ENCODE measurements around the gene GOLPH3. TPM values are rescaled to one million over a fixed set of nuclear protein-coding genes. Genes with fewer than 3 reads are reported as not detected.
A peak's percentile ranks its signal among the peaks of the same experiment; 100 is the strongest.

The GOLPH3 gene
- total and polyA plus RNA-seq, 11 donors = 20.3 to 73.4 (median 44.0) TPM

DNA sequence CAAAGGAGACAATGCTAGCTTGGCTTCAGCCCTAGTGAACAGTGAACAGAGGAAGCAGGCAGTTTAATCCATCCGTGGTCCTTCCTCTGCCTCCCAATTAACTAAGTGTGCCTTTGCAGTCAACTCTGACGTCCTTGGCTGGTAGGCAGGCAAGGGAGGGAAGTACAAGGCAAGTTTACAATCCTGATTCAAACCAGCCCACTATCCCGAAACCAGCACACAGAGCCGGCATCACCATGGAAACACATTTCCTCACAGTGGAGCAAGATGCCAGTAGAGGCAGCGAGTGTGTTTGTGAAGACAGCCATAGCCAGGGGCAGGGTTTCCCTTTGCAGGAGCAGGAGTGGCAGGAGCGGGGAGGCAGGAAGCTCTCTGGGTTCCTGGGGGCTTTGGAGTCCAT, 73.9 kb downstream of the GOLPH3 start:
- TF ChIP-seq POLR2A (IDR thresholded peaks at IDR 0.05) (no peak), CTCF (IDR thresholded peaks at IDR 0.05) (no peak)
- Histone ChIP-seq H3K36me3 (peaks cover 0 to 91% (median 63%) of the 10 kb centered on the region in 9 donors), H3K9me3 (no peaks in the 10 kb centered on the region), H3K4me3 (no peak overlapping the region), H3K4me1 (peaks cover 3 to 40% (median 23%) of the 10 kb centered on the region in 12 donors), H3K27me3 (no peaks in the 10 kb centered on the region), H3K27ac (peak overlapping the region in 11 of 12 donors; percentile 48 to 80 (median 63))
- intact Hi-C loops (cut with DNase I) = loop anchor here in 2 of 10 donors (5.0 kb wide), 1 partner anchor 72 kb away; the partner anchor contains the start of gene GOLPH3 (in 2 of the 2)
- WGBS, 4 donors = 60 to 68% (median 62%) methylated on average over 6 of the region's 6 CpGs
- DNase-seq (no peak), ATAC-seq (peak in 1 of 4 donors; percentile 31)

DNA sequence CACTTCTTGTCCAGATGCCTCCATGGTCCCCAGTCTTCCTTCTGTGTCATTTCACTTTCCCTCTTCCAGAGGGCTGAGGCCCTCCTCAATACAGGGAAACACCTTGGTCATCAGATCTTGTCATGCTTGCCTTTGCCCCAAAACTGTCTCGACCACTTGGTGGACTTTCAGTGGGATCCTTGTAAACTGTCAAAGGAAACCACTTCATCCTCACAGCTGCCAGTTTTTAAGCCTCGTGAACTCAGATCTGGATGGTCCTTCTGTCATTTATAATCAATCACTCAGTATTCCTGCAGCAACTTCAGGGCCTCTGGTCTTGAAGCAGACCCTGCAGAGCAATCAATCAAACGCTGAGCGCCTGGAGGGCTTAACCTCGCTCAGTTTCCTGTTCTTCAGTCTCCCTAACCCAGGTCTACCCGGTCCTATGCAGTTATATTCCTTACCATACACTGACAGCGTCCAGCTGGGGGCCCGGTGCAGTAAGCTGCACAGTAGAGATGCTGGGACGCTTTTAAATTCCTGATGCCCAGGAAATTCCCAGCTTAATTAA, 74.6 kb downstream of the GOLPH3 start:
- H3K4me3 ChIP-seq = no peak overlapping the region
- DNase-seq (no peak), ATAC-seq (no peak)
- WGBS, 4 donors = 68 to 76% (median 73%) methylated on average over 9 of the region's 9 CpGs
- peaks cover 3 to 45% (median 27%) of the 10 kb centered on the region in 12 donors for H3K4me1 ChIP-seq
- H3K27ac ChIP-seq = peak overlapping the region in 11 of 12 donors; percentile 48 to 80 (median 63)
- intact Hi-C loops (cut with DNase I) = loop anchor here in 4 of 10 donors (5.0 to 10.0 kb wide), 2 partner anchors 73 to 515 kb away; partner anchors contain the start of gene GOLPH3 (in 3 of the 4)
- H3K36me3 ChIP-seq = peaks cover 0 to 85% (median 57%) of the 10 kb centered on the region in 9 donors
- H3K9me3 ChIP-seq = no peaks in the 10 kb centered on the region
- no peak for TF ChIP-seq POLR2A (IDR thresholded peaks at IDR 0.05)
- TF ChIP-seq CTCF (IDR thresholded peaks at IDR 0.05) = no peak
- no peaks in the 10 kb centered on the region for H3K27me3 ChIP-seq

- H3K4me3 ChIP-seq = peak overlapping the region in 1 of 12 donors; percentile 8
- intact Hi-C loops (cut with DNase I) = loop anchor here in 2 of 10 donors (5.0 to 10.0 kb wide), 2 partner anchors 73 to 514 kb away; partner anchors contain the start of gene GOLPH3 (in 1 of the 2)
- H3K27me3 ChIP-seq = no peaks in the 10 kb centered on the region
- no peak for DNase-seq
- H3K27ac ChIP-seq = peak overlapping the region in 11 of 12 donors; percentile 48 to 80 (median 63)
- 20 to 40% (median 30%) methylated on average over 11 of the region's 11 CpGs for WGBS, 4 donors
- no peaks in the 10 kb centered on the region for H3K9me3 ChIP-seq
- TF ChIP-seq CTCF (IDR thresholded peaks at IDR 0.05) (no peak), POLR2A (IDR thresholded peaks at IDR 0.05) (no peak)
- H3K36me3 ChIP-seq = peaks cover 0 to 85% (median 50%) of the 10 kb centered on the region in 9 donors
- H3K4me1 ChIP-seq = peaks cover 3 to 45% (median 27%) of the 10 kb centered on the region in 12 donors
- peak in 3 of 4 donors; percentile 27 to 35 (median 28) for ATAC-seq
These were observed 75.2 kb downstream of the GOLPH3 start for GRCh38 chr5:32098890-32099310.

- ATAC-seq (peak in 3 of 4 donors; percentile 24 to 46 (median 33)), DNase-seq (peak in 2 of 5 donors; percentile 41 to 48)
- peaks cover 3 to 47% (median 27%) of the 10 kb centered on the region in 12 donors for H3K4me1 ChIP-seq
- H3K9me3 ChIP-seq = no peaks in the 10 kb centered on the region
- no peaks in the 10 kb centered on the region for H3K27me3 ChIP-seq
- H3K36me3 ChIP-seq = peaks cover 0 to 85% (median 44%) of the 10 kb centered on the region in 9 donors
- intact Hi-C loops (cut with DNase I) = loop anchor here in 2 of 10 donors (5.0 to 10.0 kb wide), 2 partner anchors 74 to 513 kb away; partner anchors contain the start of gene GOLPH3 (in 1 of the 2)
- H3K27ac ChIP-seq = peak overlapping the region in 11 of 12 donors; percentile 48 to 80 (median 63)
- no peak for TF ChIP-seq CTCF (IDR thresholded peaks at IDR 0.05)
- TF ChIP-seq POLR2A (IDR thresholded peaks at IDR 0.05) = no peak
- 45 to 65% (median 54%) methylated on average over 9 of the region's 9 CpGs for WGBS, 4 donors
- H3K4me3 ChIP-seq = no peak overlapping the region
These were observed 75.8 kb downstream of the GOLPH3 start for GRCh38 chr5:32098291-32098690.
